Ishikawa (cell line): ENCODE measurements around the gene METTL2B.

Experiments used
- CEBPB ChIP-seq: IDR thresholded peaks from 2 replicates; pipeline ENCODE4 v1.6.1; 2012
- CREB1 ChIP-seq: IDR thresholded peaks from 2 replicates; pipeline ENCODE4 v1.6.1; 2012; ENCODE audit warnings: low read depth
- EGR1 ChIP-seq: IDR thresholded peaks from 2 replicates; pipeline ENCODE4 v1.6.1; 2012
- EP300 ChIP-seq: IDR thresholded peaks from 2 replicates; pipeline ENCODE4 v1.6.1; 2012; ENCODE audit warnings: borderline replicate concordance
- FOXM1 ChIP-seq: IDR thresholded peaks from 2 replicates; pipeline ENCODE4 v1.6.1; 2012; ENCODE audit warnings: low read depth, borderline replicate concordance
- NFIC ChIP-seq: IDR thresholded peaks from 2 replicates; pipeline ENCODE4 v1.6.1; 2012
- RAD21 ChIP-seq: IDR thresholded peaks from 2 replicates; pipeline ENCODE4 v1.6.1; 2012; ENCODE audit warnings: low read depth
- TAF1 ChIP-seq: IDR thresholded peaks from 2 replicates; pipeline ENCODE4 v1.6.1; 2012; ENCODE audit warnings: low read depth, mild to moderate bottlenecking
- TCF12 ChIP-seq: IDR thresholded peaks from 2 replicates; pipeline ENCODE4 v1.6.1; 2012; ENCODE audit warnings: low read depth
- TEAD4 ChIP-seq: IDR thresholded peaks from 2 replicates; pipeline ENCODE4 v1.6.1; 2012
- YY1 ChIP-seq: IDR thresholded peaks from 2 replicates; pipeline ENCODE4 v1.6.1; 2012; ENCODE audit warnings: low read depth
- ZBTB7A ChIP-seq: IDR thresholded peaks from 2 replicates; pipeline ENCODE4 v1.6.1; 2012; ENCODE audit warnings: low read depth
- TF ChIP-seq, protein P1 (sequence below): IDR thresholded peaks from 2 replicates; pipeline ENCODE4 v1.6.1; 2012
- TF ChIP-seq, protein P2 (sequence below): IDR thresholded peaks from 2 replicates; pipeline ENCODE4 v1.6.1; 2012
- TF ChIP-seq, protein P3 (sequence below): IDR thresholded peaks from 2 replicates; pipeline ENCODE4 v1.6.1; 2012; ENCODE audit warnings: low read depth, mild to moderate bottlenecking

Gene METTL2B

DNA sequence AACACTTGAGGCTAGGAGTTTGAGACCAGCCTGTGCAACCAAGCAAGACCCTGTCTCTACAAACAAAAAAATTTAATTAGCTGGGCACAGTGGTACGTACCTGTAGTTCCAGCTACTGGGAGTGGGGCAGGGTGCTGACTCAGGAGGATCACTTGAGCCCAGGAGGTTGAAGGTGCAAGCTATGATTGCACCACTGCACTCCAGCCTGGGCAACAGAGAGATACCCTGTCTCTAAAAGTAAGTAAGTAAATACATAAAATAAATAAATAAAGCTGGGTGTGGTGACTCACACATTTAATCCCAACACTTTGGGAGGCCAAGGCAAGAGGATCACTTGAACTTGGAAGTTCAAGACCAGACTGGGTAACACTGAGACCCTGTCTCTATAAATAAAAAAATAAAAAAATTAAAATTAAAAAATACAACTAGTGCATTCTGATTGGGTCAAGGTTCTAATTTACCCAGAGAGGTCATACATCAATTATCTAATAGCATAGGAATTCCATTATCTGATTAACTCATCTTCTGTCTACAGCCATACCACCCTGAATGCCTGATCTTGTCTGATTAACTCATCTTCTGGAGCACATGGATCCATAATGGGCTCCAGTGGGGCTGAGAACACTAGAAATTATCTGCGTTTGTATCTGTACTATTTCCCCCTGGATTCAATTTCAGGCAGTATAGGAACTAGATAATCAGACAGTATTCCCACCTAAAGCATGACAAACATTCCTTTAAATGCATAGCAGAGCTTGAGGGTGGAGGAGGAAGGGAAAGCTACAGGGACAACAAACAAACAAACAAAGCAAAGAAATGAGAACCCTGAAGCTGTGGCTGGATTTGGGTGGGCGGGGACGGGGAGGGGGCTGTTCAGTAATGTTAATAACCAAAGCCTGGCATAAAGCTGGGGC lies 41.9 kb upstream of the METTL2B start:
- no peak for TF ChIP-seq EP300
- TF ChIP-seq NFIC, result no peak
- no peak for TF ChIP-seq CREB1
- no peak for TF ChIP-seq EGR1

DNA sequence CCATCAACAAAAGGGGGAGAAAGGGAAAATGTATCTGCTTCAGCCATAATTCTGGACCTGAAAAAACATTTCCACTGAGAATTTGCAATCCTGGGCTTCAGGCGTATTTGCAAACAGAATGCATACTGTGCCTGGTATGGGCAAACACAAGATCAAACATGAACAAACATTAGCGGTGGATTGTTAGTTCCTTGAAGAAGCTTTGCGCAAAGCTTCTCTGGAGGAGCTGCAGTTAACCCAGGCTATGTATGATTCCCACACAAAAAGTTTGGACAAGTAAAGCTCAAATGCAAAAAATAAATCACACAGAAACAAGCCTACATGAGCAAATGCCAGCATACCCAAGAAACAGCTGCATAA lies 41.2 kb upstream of the METTL2B start:
- TF ChIP-seq EP300 (no peak), TEAD4 (no peak), RAD21 (no peak), TCF12 (no peak), CEBPB (no peak), EGR1 (no peak), ZBTB7A (no peak), FOXM1 (no peak), YY1 (no peak), TAF1 (no peak)
- TF ChIP-seq, protein P1, sequence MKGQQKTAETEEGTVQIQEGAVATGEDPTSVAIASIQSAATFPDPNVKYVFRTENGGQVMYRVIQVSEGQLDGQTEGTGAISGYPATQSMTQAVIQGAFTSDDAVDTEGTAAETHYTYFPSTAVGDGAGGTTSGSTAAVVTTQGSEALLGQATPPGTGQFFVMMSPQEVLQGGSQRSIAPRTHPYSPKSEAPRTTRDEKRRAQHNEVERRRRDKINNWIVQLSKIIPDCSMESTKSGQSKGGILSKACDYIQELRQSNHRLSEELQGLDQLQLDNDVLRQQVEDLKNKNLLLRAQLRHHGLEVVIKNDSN, result no peak
- TF ChIP-seq, protein P2, sequence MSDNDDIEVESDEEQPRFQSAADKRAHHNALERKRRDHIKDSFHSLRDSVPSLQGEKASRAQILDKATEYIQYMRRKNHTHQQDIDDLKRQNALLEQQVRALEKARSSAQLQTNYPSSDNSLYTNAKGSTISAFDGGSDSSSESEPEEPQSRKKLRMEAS, result no peak

DNA sequence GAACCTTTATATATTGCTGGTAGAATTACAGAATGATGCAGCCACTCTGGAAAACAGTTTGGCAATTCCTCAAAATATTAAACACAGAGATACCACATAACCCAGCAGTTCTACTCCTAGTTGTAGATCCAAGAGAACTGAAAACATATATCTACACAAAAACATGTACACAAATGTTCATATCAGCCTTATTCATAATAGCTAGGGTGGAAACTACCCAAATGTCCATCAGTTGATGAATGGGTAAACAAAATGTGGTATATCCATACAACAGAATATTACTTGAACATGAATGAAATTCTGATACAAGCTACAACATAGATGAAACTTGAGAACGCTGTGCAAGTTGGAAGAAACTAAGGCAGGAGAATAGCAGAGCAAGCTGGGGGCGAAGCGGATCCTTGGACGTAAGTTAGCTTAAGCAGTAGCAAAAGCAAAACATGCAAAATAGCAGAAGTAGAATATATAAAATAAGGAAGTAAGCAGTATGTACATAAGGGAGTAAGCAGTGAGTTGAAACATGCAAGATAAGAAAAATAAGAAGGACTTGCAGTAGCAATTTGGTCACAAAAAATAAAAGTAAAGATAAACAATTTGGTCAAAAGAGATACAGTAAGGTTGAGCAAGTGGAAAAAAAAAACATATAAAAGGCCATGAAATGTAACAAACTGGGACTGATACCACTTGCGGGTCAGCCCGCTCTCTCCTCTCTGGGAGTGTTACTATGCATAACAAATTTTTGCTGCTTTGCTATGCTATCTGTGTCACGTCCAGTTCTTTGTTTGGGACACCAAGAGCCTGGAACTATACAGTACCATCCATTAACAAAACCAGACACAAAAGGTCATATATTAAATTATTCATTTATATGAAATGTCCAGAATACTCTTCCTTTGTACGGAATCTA lies 38.9 kb upstream of the METTL2B start:
- no peak for TF ChIP-seq RAD21
- TF ChIP-seq EP300, result no peak
- no peak for TF ChIP-seq TAF1
- TF ChIP-seq, protein P2, result no peak
- no peak for TF ChIP-seq CREB1
- TF ChIP-seq TCF12, result no peak
- TF ChIP-seq ZBTB7A, result no peak
- no peak for TF ChIP-seq CEBPB
- TF ChIP-seq YY1, result no peak
- no peak for TF ChIP-seq TEAD4
- TF ChIP-seq FOXM1, result no peak
- no peak for TF ChIP-seq NFIC
- TF ChIP-seq, protein P1, result no peak
- TF ChIP-seq, protein P3, sequence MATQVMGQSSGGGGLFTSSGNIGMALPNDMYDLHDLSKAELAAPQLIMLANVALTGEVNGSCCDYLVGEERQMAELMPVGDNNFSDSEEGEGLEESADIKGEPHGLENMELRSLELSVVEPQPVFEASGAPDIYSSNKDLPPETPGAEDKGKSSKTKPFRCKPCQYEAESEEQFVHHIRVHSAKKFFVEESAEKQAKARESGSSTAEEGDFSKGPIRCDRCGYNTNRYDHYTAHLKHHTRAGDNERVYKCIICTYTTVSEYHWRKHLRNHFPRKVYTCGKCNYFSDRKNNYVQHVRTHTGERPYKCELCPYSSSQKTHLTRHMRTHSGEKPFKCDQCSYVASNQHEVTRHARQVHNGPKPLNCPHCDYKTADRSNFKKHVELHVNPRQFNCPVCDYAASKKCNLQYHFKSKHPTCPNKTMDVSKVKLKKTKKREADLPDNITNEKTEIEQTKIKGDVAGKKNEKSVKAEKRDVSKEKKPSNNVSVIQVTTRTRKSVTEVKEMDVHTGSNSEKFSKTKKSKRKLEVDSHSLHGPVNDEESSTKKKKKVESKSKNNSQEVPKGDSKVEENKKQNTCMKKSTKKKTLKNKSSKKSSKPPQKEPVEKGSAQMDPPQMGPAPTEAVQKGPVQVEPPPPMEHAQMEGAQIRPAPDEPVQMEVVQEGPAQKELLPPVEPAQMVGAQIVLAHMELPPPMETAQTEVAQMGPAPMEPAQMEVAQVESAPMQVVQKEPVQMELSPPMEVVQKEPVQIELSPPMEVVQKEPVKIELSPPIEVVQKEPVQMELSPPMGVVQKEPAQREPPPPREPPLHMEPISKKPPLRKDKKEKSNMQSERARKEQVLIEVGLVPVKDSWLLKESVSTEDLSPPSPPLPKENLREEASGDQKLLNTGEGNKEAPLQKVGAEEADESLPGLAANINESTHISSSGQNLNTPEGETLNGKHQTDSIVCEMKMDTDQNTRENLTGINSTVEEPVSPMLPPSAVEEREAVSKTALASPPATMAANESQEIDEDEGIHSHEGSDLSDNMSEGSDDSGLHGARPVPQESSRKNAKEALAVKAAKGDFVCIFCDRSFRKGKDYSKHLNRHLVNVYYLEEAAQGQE, result no peak
- TF ChIP-seq EGR1, result no peak

DNA sequence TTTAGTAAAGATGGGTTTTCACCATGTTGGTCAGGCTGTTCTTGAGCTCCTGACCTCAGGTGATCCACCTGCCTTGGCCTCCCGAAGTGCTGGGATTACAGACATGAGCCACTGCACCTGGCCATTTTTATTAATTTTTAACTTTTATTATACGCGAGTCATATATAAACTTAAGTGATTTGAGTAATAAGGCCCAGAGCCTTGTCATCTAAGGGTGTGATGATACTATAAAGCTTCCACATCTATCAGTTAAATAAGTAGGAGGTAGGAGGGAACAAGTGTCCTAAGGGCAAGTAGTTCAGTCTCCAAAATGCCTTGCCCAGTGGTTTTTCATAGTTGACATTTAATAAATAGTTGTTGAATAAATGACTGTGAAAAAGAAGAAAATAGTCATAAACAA lies 34.2 kb upstream of the METTL2B start:
- TF ChIP-seq ZBTB7A, result no peak
- TF ChIP-seq TAF1, result no peak
- TF ChIP-seq TEAD4, result no peak
- TF ChIP-seq, protein P2, result no peak
- no peak for TF ChIP-seq RAD21

DNA sequence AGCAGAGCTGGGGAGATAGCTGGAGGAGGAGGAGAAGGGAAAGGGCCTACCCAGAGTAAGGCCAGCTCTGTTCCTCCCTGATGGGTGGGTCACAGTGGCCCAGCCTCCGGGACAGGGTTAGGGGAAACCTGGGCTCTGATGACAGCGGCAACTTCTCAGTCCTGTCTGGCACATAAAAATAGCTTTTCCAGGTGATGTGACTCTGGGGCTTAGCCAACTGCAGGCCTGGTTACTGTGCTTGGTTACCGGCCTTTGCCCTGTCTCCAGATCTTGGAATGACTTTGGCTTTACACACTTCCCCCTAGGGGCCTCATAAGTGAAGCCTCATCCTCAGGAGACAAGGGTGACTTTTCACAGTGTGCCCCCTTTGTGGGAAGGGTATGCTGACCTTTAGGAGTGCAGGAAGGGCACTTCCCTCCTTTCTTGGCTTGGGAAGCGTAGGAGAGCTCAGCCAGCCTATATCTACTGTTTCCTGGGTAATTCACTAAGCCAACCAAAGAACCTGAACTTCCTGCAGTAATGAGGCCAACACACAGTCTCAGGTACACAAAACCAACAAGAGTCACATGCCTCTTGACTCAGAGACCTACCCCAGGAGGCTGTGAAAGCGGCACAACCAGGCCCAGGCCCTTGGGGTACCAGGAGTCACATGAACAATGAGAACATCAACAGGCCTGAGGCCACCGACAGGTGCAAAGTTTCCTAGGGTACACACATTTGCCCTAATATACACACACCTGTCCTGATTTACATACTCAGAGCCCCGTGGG lies 32.5 kb upstream of the METTL2B start:
- TF ChIP-seq, protein P1, result no peak
- TF ChIP-seq, protein P2, result no peak
- TF ChIP-seq NFIC (no peak), TCF12 (no peak), CREB1 (no peak), FOXM1 (no peak), TEAD4 (no peak), EP300 (no peak), RAD21 (no peak), EGR1 (no peak), YY1 (no peak), CEBPB (no peak), TAF1 (no peak), ZBTB7A (no peak)
- TF ChIP-seq, protein P3, result no peak
